SK-N-SH (cell line): Measurements from ENCODE around the gene NECTIN2. TPM values are rescaled to one million over a fixed set of nuclear protein-coding genes. Genes with fewer than 3 reads are reported as not detected.

Experiments
- CTCF ChIA-PET: fragments of 300-600, 350-600 bp; formaldehyde crosslinking; extraction: SDS; loops from one replicate; lab custom pipeline; 2021; lab: Yijun Ruan, JAX
- POLR2A ChIA-PET: fragments of 350-600 bp; sonication (Branson Sonifier 250); formaldehyde crosslinking; extraction: SDS; loops from one replicate; lab custom pipeline; 2020; ENCODE audit warnings: antibody characterized with exemption, inconsistent platforms; lab: Yijun Ruan, JAX
- DNase-seq: peaks from one replicate; pipeline ENCODE4 v3.0.0; 2012
- H2AFZ ChIP-seq: fragments of 200-600 bp; sonication (generic); 2 replicates; pipeline ENCODE4 v1.8.1; 2016; ENCODE audit warnings: antibody characterized with exemption, mild to moderate bottlenecking, low read depth
- H3F3A ChIP-seq: fragments of 200-600 bp; sonication (generic); replicated peaks from 2 replicates; pipeline ENCODE3; 2016; ENCODE audit warnings: antibody characterized with exemption, mild to moderate bottlenecking; ENCODE audit not compliant: insufficient read depth
- H3K27ac ChIP-seq, 2 experiments: fragments of 200-500 bp in 1 of 2; fragments of 200-600 bp in 1 of 2; sonication (Bioruptor generic) in 1 of 2; sonication (generic), shearing (Covaris generic) in 1 of 2; 2 replicates each; pipeline versions ENCODE4 v1.5.1 to v1.6.1; 2014 to 2016; ENCODE audit warnings: low read depth in 2 of 2, inconsistent platforms in 1 of 2, low read length in 1 of 2, mild to moderate bottlenecking in 1 of 2, mixed read lengths in 1 of 2
- H3K27me3 ChIP-seq: fragments of 200-600 bp; sonication (generic), shearing (Covaris generic); 2 replicates; pipeline ENCODE4 v1.6.1; 2016; ENCODE audit warnings: mixed run types; ENCODE audit not compliant: insufficient read depth
- H3K36me3 ChIP-seq, 2 experiments: fragments of 200-500 bp in 1 of 2; fragments of 200-600 bp in 1 of 2; sonication (Bioruptor generic) in 1 of 2; sonication (generic) in 1 of 2; replicated peaks in 1 of 2; 2 replicates each; pipeline versions ENCODE3 to v1.5.1; 2014 to 2016; ENCODE audit warnings: low read length in 1 of 2, mild to moderate bottlenecking in 1 of 2; ENCODE audit not compliant: insufficient read depth in 2 of 2, control insufficient read depth in 1 of 2
- H3K4me1 ChIP-seq, 2 experiments: fragments of 200-500 bp in 1 of 2; fragments of 200-600 bp in 1 of 2; sonication (Bioruptor generic) in 1 of 2; sonication (generic), shearing (Covaris generic) in 1 of 2; 2 replicates each; pipeline versions ENCODE4 v1.5.1 to v1.6.1; 2014 to 2016; ENCODE audit warnings: low read depth in 1 of 2, low read length in 1 of 2, mixed run types in 1 of 2; ENCODE audit not compliant: insufficient read depth in 2 of 2, control insufficient read depth in 1 of 2
- H3K4me2 ChIP-seq: fragments of 200-600 bp; sonication (generic), shearing (Covaris generic); 2 replicates; pipeline ENCODE4 v1.6.1; 2017; ENCODE audit warnings: mixed run types
- H3K4me3 ChIP-seq, 2 experiments: fragments of 200-500 bp in 1 of 2; fragments of 200-600 bp in 1 of 2; sonication (Bioruptor generic) in 1 of 2; sonication (generic), shearing (Covaris generic) in 1 of 2; 2 replicates each; pipeline versions ENCODE4 v1.5.1 to v1.8.1; 2014 to 2016; ENCODE audit warnings: low read depth in 2 of 2, inconsistent platforms in 1 of 2, low read length in 1 of 2, mild to moderate bottlenecking in 1 of 2, mixed read lengths in 1 of 2, moderate library complexity in 1 of 2
- H3K79me2 ChIP-seq: fragments of 200-600 bp; sonication (generic); 2 replicates; pipeline ENCODE4 v1.8.1; 2017; ENCODE audit warnings: mild to moderate bottlenecking; ENCODE audit not compliant: insufficient read depth
- H3K9ac ChIP-seq: fragments of 200-600 bp; sonication (generic); 2 replicates; pipeline ENCODE4 v1.6.1; 2017; ENCODE audit warnings: mixed run types
- H3K9me2 ChIP-seq: fragments of 200-600 bp; sonication (generic); 2 replicates; pipeline ENCODE4 v1.6.1; 2017; ENCODE audit warnings: mixed run types
- H3K9me3 ChIP-seq: fragments of 200-600 bp; sonication (generic); 2 replicates; pipeline ENCODE4 v1.6.1; 2017; ENCODE audit warnings: mixed run types, mild to moderate bottlenecking, moderate library complexity
- H4K20me1 ChIP-seq: fragments of 200-600 bp; sonication (generic); 2 replicates; pipeline ENCODE4 v1.6.1; 2017; ENCODE audit warnings: mild to moderate bottlenecking, mixed run types; ENCODE audit not compliant: insufficient read depth
- ELF1 ChIP-seq: IDR thresholded peaks from 2 replicates; pipeline ENCODE4 v1.4.0; 2012
- EP300 ChIP-seq, 2 experiments: IDR thresholded peaks; 2 replicates each; pipeline versions ENCODE4 v1.4.0 to v1.6.1; 2012; ENCODE audit warnings: borderline replicate concordance in 1 of 2, low read depth in 1 of 2, low read length in 1 of 2
- FOXM1 ChIP-seq: IDR thresholded peaks from 2 replicates; pipeline ENCODE4 v1.4.0; 2012; ENCODE audit warnings: low read depth, mild to moderate bottlenecking
- GATA2 ChIP-seq: sonication (generic); formaldehyde crosslinking; IDR thresholded peaks from 2 replicates; pipeline ENCODE4 v1.5.0; 2020; ENCODE audit warnings: mild to moderate bottlenecking, missing genetic modification reagents
- MAX ChIP-seq: IDR thresholded peaks from 2 replicates; pipeline ENCODE4 v1.4.0; 2012; ENCODE audit warnings: low read depth
- NRF1 ChIP-seq: IDR thresholded peaks from 2 replicates; pipeline ENCODE4 v1.6.1; 2012; ENCODE audit warnings: low read depth, mild to moderate bottlenecking, low read length
- PBX3 ChIP-seq: IDR thresholded peaks from 2 replicates; pipeline ENCODE4; 2012
- POLR2AphosphoS5 ChIP-seq: IDR thresholded peaks from 2 replicates; pipeline ENCODE4 v1.6.1; 2012; ENCODE audit warnings: low read depth, low read length
- RAD21 ChIP-seq: IDR thresholded peaks from 2 replicates; pipeline ENCODE4 v1.6.1; 2012; ENCODE audit warnings: mild to moderate bottlenecking, low read length
- RCOR1 ChIP-seq: fragments of 150-350 bp; IDR thresholded peaks from 2 replicates; pipeline ENCODE4 v1.6.1; 2017; ENCODE audit warnings: antibody characterized with exemption, low read length
- REST ChIP-seq: IDR thresholded peaks from 2 replicates; pipeline ENCODE4 v1.6.1; 2012; ENCODE audit warnings: mild to moderate bottlenecking, low read depth, low read length, moderate library complexity
- SMC3 ChIP-seq: IDR thresholded peaks from 2 replicates; pipeline ENCODE4 v1.6.1; 2012; ENCODE audit warnings: low read depth, low read length, improper control_type of control experiment
- USF2 ChIP-seq: fragments of 150-350 bp; IDR thresholded peaks from 2 replicates; pipeline ENCODE4 v1.6.1; 2017; ENCODE audit warnings: antibody characterized with exemption, low read length, low read depth, borderline replicate concordance
- WGBS: methylation state at CpG from one replicate; pipeline ENCODE4 v1.1.6; 2017; ENCODE audit warnings: low lambda C conversion rate; 5-methylcytosine and 5-hydroxymethylcytosine counted together
- polyA plus RNA-seq, 3 experiments: library from polyadenylated mRNA; depleted of rRNA; stranded (reverse); fragments of >200 nt; gene quantifications; 2 replicates each; pipeline ENCODE4 v1.2.3, GENCODE V29; 2012
- TF ChIP-seq, protein P1 (sequence below): fragments of 200-600 bp; sonication (generic); IDR thresholded peaks from 2 replicates; pipeline ENCODE4 v1.6.1; 2017; ENCODE audit warnings: antibody characterized with exemption, mild to moderate bottlenecking, moderate library complexity

The NECTIN2 gene
- polyA plus RNA-seq, 1 of the 3 experiments (the other 2 are of a cell fraction): 121 TPM

GRCh38 chr19:44841231-44841630 lies 4.9 kb upstream of the NECTIN2 start:
- peaks cover 18% of the 10 kb centered on the region for H3K27me3 ChIP-seq
- H3K79me2 ChIP-seq: peaks cover 1% of the 10 kb centered on the region; the same call in 1 of the 2 replicates
- H3K4me2 ChIP-seq: no peak overlapping the region
- ChIA-PET POLR2A (no interaction called here), CTCF (interaction anchor here (0.7 to 1.6 kb wide), 2 partner anchors 43 to 113 kb away, joined by 3 to 5 read pairs; no protein-coding TSS in a partner anchor)
- H3K9me2 ChIP-seq: no peaks in the 10 kb centered on the region
- no peak for TF ChIP-seq FOXM1
- TF ChIP-seq RCOR1: no peak
- H3K27ac ChIP-seq: no peak overlapping the region
- no peak overlapping the region for H3K9ac ChIP-seq
- H3K4me3 ChIP-seq: no peak overlapping the region
- H3K36me3 ChIP-seq: no peaks in the 10 kb centered on the region
- no peak for DNase-seq
- WGBS: 56% methylated on average over 3 of the region's 3 CpGs
- H3F3A ChIP-seq: peaks cover 7% of the 10 kb centered on the region
- H3K9me3 ChIP-seq: no peaks in the 10 kb centered on the region
- H4K20me1 ChIP-seq: no peaks in the 10 kb centered on the region
- H2AFZ ChIP-seq: no peak overlapping the region
- peaks cover 2 to 3% of the 10 kb centered on the region in 2 experiments; a peak in 2 of 4 replicates for H3K4me1 ChIP-seq

- Histone ChIP-seq H3K36me3 (no peaks in the 10 kb centered on the region), H3K27ac (peak overlapping the region in 1 of 2 experiments; percentile 65; a peak in 2 of 4 replicates), H3K4me1 (peaks cover 19% of the 10 kb centered on the region in 2 experiments; a peak in 3 of 4 replicates), H3K9me3 (no peaks in the 10 kb centered on the region), H2AFZ (peak overlapping the region; percentile 82), H3K27me3 (no peaks in the 10 kb centered on the region), H3K9ac (peak overlapping the region; percentile 72; the same call in 1 of the 2 replicates), H3K4me3 (peak overlapping the region; percentile 71 to 74), H3K79me2 (peaks cover 42% of the 10 kb centered on the region), H3F3A (peaks cover 18% of the 10 kb centered on the region), H4K20me1 (peaks cover 20% of the 10 kb centered on the region), H3K9me2 (no peaks in the 10 kb centered on the region), H3K4me2 (peak overlapping the region; percentile 89)
- 25% methylated on average over 12 of the region's 12 CpGs for WGBS
- ChIA-PET CTCF (interaction anchor here (1.3 to 3.9 kb wide), 2 partner anchors 107 to 122 kb away, joined by 3 to 20 read pairs; no protein-coding TSS in a partner anchor), POLR2A (no interaction called here)
- no peak for DNase-seq
- TF ChIP-seq GATA2: no peak
- no peak for TF ChIP-seq RAD21
- TF ChIP-seq SMC3: no peak
- TF ChIP-seq POLR2AphosphoS5: no peak
- no peak for TF ChIP-seq ELF1
- TF ChIP-seq, protein P1, sequence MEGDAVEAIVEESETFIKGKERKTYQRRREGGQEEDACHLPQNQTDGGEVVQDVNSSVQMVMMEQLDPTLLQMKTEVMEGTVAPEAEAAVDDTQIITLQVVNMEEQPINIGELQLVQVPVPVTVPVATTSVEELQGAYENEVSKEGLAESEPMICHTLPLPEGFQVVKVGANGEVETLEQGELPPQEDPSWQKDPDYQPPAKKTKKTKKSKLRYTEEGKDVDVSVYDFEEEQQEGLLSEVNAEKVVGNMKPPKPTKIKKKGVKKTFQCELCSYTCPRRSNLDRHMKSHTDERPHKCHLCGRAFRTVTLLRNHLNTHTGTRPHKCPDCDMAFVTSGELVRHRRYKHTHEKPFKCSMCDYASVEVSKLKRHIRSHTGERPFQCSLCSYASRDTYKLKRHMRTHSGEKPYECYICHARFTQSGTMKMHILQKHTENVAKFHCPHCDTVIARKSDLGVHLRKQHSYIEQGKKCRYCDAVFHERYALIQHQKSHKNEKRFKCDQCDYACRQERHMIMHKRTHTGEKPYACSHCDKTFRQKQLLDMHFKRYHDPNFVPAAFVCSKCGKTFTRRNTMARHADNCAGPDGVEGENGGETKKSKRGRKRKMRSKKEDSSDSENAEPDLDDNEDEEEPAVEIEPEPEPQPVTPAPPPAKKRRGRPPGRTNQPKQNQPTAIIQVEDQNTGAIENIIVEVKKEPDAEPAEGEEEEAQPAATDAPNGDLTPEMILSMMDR: no peak
- TF ChIP-seq MAX: no peak
- TF ChIP-seq NRF1: no peak
- no peak for TF ChIP-seq REST
- TF ChIP-seq USF2: no peak
- TF ChIP-seq EP300 (IDR thresholded peaks at IDR 0.05; ENCODE audit: borderline replicate concordance in 1 of 2, low read depth in 1 of 2, low read length in 1 of 2): no peak
- no peak for TF ChIP-seq PBX3
These were observed 848 bp upstream of the NECTIN2 start for GRCh38 chr19:44845286-44845611.
